ENCODE results near the gene HEG1.

DNA sequence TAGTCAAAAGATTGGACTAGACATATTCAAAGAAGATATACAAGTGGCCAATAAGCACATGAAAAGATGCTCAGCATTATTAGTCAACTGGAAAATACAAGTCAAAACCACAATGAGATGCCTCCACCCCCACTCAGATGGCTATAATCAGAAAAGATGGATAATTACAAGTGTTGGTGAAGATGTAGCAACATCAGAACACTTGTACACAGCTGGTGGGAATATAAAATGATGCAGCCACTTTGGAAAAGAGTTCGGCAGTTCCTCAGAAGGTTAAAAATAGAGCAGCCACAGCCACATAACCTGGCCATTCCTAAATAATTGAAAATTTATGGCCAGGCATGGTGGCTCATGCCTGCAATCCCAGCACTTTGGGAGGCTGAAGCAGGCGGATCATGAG is 38.4 kb downstream of the HEG1 start:
- TF ChIP-seq, protein P1, sequence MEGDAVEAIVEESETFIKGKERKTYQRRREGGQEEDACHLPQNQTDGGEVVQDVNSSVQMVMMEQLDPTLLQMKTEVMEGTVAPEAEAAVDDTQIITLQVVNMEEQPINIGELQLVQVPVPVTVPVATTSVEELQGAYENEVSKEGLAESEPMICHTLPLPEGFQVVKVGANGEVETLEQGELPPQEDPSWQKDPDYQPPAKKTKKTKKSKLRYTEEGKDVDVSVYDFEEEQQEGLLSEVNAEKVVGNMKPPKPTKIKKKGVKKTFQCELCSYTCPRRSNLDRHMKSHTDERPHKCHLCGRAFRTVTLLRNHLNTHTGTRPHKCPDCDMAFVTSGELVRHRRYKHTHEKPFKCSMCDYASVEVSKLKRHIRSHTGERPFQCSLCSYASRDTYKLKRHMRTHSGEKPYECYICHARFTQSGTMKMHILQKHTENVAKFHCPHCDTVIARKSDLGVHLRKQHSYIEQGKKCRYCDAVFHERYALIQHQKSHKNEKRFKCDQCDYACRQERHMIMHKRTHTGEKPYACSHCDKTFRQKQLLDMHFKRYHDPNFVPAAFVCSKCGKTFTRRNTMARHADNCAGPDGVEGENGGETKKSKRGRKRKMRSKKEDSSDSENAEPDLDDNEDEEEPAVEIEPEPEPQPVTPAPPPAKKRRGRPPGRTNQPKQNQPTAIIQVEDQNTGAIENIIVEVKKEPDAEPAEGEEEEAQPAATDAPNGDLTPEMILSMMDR (IDR thresholded peaks at IDR 0.05; ENCODE audit: insufficient read depth, low read length) = no peak
- TF ChIP-seq, protein P2, sequence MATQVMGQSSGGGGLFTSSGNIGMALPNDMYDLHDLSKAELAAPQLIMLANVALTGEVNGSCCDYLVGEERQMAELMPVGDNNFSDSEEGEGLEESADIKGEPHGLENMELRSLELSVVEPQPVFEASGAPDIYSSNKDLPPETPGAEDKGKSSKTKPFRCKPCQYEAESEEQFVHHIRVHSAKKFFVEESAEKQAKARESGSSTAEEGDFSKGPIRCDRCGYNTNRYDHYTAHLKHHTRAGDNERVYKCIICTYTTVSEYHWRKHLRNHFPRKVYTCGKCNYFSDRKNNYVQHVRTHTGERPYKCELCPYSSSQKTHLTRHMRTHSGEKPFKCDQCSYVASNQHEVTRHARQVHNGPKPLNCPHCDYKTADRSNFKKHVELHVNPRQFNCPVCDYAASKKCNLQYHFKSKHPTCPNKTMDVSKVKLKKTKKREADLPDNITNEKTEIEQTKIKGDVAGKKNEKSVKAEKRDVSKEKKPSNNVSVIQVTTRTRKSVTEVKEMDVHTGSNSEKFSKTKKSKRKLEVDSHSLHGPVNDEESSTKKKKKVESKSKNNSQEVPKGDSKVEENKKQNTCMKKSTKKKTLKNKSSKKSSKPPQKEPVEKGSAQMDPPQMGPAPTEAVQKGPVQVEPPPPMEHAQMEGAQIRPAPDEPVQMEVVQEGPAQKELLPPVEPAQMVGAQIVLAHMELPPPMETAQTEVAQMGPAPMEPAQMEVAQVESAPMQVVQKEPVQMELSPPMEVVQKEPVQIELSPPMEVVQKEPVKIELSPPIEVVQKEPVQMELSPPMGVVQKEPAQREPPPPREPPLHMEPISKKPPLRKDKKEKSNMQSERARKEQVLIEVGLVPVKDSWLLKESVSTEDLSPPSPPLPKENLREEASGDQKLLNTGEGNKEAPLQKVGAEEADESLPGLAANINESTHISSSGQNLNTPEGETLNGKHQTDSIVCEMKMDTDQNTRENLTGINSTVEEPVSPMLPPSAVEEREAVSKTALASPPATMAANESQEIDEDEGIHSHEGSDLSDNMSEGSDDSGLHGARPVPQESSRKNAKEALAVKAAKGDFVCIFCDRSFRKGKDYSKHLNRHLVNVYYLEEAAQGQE (IDR thresholded peaks at IDR 0.05; ENCODE audit: insufficient replicate concordance, low read depth) = no peak
- TF ChIP-seq POLR2AphosphoS5 (IDR thresholded peaks at IDR 0.05; ENCODE audit: low read depth) = no peak

Data from HL-60 (cell line).